Upper lobe of left lung (tissue), 6 donors: ENCODE measurements around the gene XRN2. TPM values are rescaled to one million over a fixed set of nuclear protein-coding genes. Genes with fewer than 3 reads are reported as not detected.

ENCODE experiments used
- ATAC-seq, 2 donors: fragments of 200-7000 bp; cut with Tn5 transposase; one replicate each; pipeline ENCODE4 v1.9.1; 2022; ENCODE audit warnings: mild to moderate bottlenecking in 2 of 2, moderate library complexity in 2 of 2; ENCODE audit not compliant: low FRiP score in 2 of 2
- DNase-seq, 2 donors: peaks; one replicate each; pipeline ENCODE4 v3.0.0-alpha.2; 2019 to 2020
- H3K27ac ChIP-seq, 4 donors: fragments of 200-600 bp; sonication (generic); one replicate each; pipeline ENCODE4 v1.5.1; 2016 to 2019
- H3K27me3 ChIP-seq, 4 donors: fragments of 200-600 bp; sonication (generic); one replicate each; pipeline ENCODE4 v1.5.1; 2017 to 2019
- H3K36me3 ChIP-seq, 4 donors: fragments of 200-600 bp; sonication (generic); one replicate each; pipeline ENCODE4 v1.5.1; 2016 to 2019
- H3K4me1 ChIP-seq, 4 donors: fragments of 200-600 bp; sonication (generic); one replicate each; pipeline ENCODE4 v1.5.1; 2018 to 2019
- H3K4me3 ChIP-seq, 4 donors: fragments of 200-600 bp; sonication (generic); one replicate each; pipeline ENCODE4 v1.5.1; 2017 to 2019; ENCODE audit warnings: mild to moderate bottlenecking in 2 of 4, moderate library complexity in 1 of 4
- H3K9me3 ChIP-seq, 4 donors: fragments of 200-600 bp; sonication (generic); one replicate each; pipeline ENCODE4 v1.5.1; 2018 to 2019
- EP300 ChIP-seq, 4 donors: sonication (generic); formaldehyde crosslinking; IDR thresholded peaks; one replicate each; pipeline ENCODE4 v1.5.1; 2017; ENCODE audit warnings: antibody characterized with exemption in 4 of 4, control low read depth in 2 of 4
- POLR2A ChIP-seq, 4 donors: fragments of 450-650 bp; IDR thresholded peaks; one replicate each; pipeline ENCODE4 v1.5.1; 2016 to 2017; ENCODE audit warnings: antibody characterized with exemption in 4 of 4, mild to moderate bottlenecking in 2 of 4
- POLR2AphosphoS5 ChIP-seq, 2 donors: sonication (generic); formaldehyde crosslinking; IDR thresholded peaks; one replicate each; pipeline ENCODE4 v1.5.1; 2017; ENCODE audit warnings: antibody characterized with exemption in 2 of 2
- WGBS, 2 donors: methylation state at CpG; one replicate each; pipeline ENCODE4 v1.1.5; 2017 to 2018; 5-methylcytosine and 5-hydroxymethylcytosine counted together
- total RNA-seq, 6 donors: library from RNA; depleted of rRNA in 4 of 6; stranded (reverse); fragments of >200 nt in 4 of 6; gene quantifications; one replicate each; pipeline versions ENCODE4 v1.1.0 to v1.2.1, GENCODE V29; 2016 to 2021
- TF ChIP-seq, protein P1 (sequence below), 6 experiments: fragments of 450-650 bp in 4 of 6; fragments of 200-600 bp in 2 of 6; sonication (generic) in 2 of 6; IDR thresholded peaks; one replicate each; pipeline ENCODE4 v1.5.1; 2016 to 2019; ENCODE audit warnings: antibody characterized with exemption in 6 of 6
- donor health status: DM: no; HTN: no; CAD: no; lungs with moderate emphysema.
- donor health status: DM: no; HTN: yes; CAD: no; lungs with severe emphysema.

The XRN2 gene
- total RNA-seq, 6 donors from 2014 or later, result 38.3 to 70.5 (median 55.0) TPM

- Histone ChIP-seq H3K4me1 (no peaks in the 10 kb centered on the region), H3K27ac (no peak overlapping the region), H3K9me3 (no peaks in the 10 kb centered on the region), H3K4me3 (no peak overlapping the region), H3K27me3 (no peaks in the 10 kb centered on the region), H3K36me3 (no peaks in the 10 kb centered on the region)
- WGBS, 2 donors, result 53 to 62% methylated on average over 7 of the region's 7 CpGs
- TF ChIP-seq EP300 (IDR thresholded peaks at IDR 0.05) (no peak), POLR2AphosphoS5 (IDR thresholded peaks at IDR 0.05) (no peak)
- TF ChIP-seq, protein P1, sequence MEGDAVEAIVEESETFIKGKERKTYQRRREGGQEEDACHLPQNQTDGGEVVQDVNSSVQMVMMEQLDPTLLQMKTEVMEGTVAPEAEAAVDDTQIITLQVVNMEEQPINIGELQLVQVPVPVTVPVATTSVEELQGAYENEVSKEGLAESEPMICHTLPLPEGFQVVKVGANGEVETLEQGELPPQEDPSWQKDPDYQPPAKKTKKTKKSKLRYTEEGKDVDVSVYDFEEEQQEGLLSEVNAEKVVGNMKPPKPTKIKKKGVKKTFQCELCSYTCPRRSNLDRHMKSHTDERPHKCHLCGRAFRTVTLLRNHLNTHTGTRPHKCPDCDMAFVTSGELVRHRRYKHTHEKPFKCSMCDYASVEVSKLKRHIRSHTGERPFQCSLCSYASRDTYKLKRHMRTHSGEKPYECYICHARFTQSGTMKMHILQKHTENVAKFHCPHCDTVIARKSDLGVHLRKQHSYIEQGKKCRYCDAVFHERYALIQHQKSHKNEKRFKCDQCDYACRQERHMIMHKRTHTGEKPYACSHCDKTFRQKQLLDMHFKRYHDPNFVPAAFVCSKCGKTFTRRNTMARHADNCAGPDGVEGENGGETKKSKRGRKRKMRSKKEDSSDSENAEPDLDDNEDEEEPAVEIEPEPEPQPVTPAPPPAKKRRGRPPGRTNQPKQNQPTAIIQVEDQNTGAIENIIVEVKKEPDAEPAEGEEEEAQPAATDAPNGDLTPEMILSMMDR (IDR thresholded peaks at IDR 0.05), result no peak
- DNase-seq (no peak), ATAC-seq (no peak)
Observed at GRCh38 chr20:21279706-21280521, 23.2 kb upstream of the XRN2 start.

- Histone ChIP-seq H3K36me3 (no peaks in the 10 kb centered on the region), H3K27me3 (no peaks in the 10 kb centered on the region), H3K27ac (no peak overlapping the region), H3K9me3 (no peaks in the 10 kb centered on the region), H3K4me3 (no peak overlapping the region), H3K4me1 (no peaks in the 10 kb centered on the region)
- DNase-seq (no peak), ATAC-seq (no peak)
- 53 to 63% methylated on average over 3 of the region's 3 CpGs for WGBS, 2 donors
- TF ChIP-seq POLR2AphosphoS5 (IDR thresholded peaks at IDR 0.05), result no peak
- TF ChIP-seq EP300 (IDR thresholded peaks at IDR 0.05), result no peak
Observed at GRCh38 chr20:21280522-21281016, 22.6 kb upstream of the XRN2 start.

DNA sequence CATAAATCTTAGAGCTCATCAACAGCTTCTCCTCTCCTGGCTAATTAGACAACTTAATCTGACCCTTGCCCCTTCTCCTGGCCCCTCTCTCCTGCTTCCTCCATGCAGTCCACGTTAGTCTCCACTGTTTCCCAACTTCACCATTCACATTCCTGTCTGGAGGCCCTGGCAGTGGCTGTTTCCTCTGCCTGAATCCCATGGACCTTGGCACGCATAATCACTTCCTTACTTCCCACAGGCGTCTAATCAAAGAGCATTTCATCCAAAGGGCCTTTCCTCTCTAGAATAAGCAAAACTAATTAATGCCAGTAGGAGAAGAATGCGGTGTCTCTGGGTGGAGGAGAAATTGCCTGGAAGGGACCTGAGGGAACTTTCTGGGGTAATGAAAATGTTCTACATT lies 16.4 kb upstream of the XRN2 start:
- WGBS, 2 donors, result 47 to 53% methylated on average over 4 of the region's 4 CpGs
- Histone ChIP-seq H3K4me1 (no peaks in the 10 kb centered on the region), H3K36me3 (no peaks in the 10 kb centered on the region), H3K27ac (no peak overlapping the region), H3K9me3 (no peaks in the 10 kb centered on the region), H3K27me3 (no peaks in the 10 kb centered on the region), H3K4me3 (no peak overlapping the region)
- DNase-seq, result no peak
- TF ChIP-seq EP300 (IDR thresholded peaks at IDR 0.05) (no peak), POLR2A (IDR thresholded peaks at IDR 0.05) (no peak), POLR2AphosphoS5 (IDR thresholded peaks at IDR 0.05) (no peak)
- TF ChIP-seq, protein P1 (IDR thresholded peaks at IDR 0.05), result no peak
- ATAC-seq, result no peak

DNA sequence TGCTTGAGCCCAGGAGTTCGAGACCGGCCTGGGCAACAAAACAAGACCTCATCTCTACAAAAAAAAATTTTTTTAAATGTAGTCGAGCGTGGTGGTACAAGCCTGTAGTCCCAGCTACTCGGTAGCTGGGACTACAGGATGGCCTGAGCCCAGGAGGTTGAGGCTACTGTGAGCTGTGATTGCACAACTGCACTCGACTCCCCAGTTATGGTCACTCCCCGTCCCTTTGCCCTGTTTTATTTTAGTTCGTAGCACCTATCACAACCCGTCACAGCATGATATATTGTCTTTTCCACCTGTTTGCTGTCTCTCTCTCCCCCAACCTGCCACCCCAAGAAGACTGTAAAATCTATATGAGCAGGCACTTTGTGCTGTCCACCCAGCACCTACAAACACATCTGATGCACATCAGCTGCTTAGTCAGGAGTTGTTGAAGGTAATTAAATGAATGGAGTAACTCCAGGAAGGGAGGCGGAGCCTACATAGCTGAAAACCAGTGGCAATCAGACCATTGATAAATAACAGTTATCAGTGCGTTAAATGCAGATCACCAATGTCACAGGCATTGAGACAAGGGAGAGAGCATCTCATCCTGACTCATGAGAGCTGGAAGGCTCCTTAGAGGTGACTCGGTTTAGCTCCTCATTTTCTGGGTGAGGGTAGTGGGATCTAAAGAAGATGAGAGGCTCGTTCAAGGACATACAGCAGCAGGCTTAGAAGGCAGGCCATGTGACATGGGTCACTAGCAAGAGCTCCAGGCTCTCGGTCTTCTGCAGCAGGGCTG lies 14.4 kb upstream of the XRN2 start:
- Histone ChIP-seq H3K27me3 (no peaks in the 10 kb centered on the region), H3K27ac (no peak overlapping the region), H3K9me3 (no peaks in the 10 kb centered on the region), H3K4me3 (no peak overlapping the region), H3K36me3 (no peaks in the 10 kb centered on the region), H3K4me1 (no peaks in the 10 kb centered on the region)
- TF ChIP-seq POLR2AphosphoS5 (IDR thresholded peaks at IDR 0.05), result no peak
- no peak for TF ChIP-seq EP300 (IDR thresholded peaks at IDR 0.05)
- no peak for TF ChIP-seq POLR2A (IDR thresholded peaks at IDR 0.05)
- TF ChIP-seq, protein P1 (IDR thresholded peaks at IDR 0.05), result no peak
- 75 to 76% methylated on average over 13 to 14 of the region's 14 CpGs for WGBS, 2 donors
- DNase-seq (no peak), ATAC-seq (no peak)

DNA sequence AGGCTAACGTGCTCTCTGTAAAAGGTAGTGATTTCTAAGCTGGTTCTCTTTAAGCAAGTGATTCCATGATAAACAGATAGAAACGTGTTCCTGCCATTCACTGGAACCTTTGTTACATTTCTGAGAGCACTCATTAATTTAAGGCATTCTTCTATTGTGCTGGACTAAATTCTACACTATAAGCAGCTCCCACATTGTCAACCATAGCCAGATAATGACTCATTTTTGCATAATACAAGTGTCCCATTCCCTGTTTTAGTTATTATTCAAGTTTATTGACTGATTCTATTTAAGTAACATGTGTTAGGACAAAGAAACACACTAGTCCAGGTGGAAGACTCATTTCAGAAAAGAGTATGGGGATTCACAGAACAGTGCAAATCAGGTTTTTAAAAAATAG lies 13.5 kb upstream of the XRN2 start:
- no peaks in the 10 kb centered on the region for H3K36me3 ChIP-seq
- no peak overlapping the region for H3K4me3 ChIP-seq
- no peaks in the 10 kb centered on the region for H3K27me3 ChIP-seq
- TF ChIP-seq EP300 (IDR thresholded peaks at IDR 0.05) (no peak), POLR2A (IDR thresholded peaks at IDR 0.05) (no peak), POLR2AphosphoS5 (IDR thresholded peaks at IDR 0.05) (no peak)
- TF ChIP-seq, protein P1 (IDR thresholded peaks at IDR 0.05), result no peak
- WGBS, 2 donors, result 15 to 25% methylated on average over 2 of the region's 2 CpGs
- DNase-seq (no peak), ATAC-seq (no peak)
- H3K27ac ChIP-seq, result no peak overlapping the region
- no peaks in the 10 kb centered on the region for H3K9me3 ChIP-seq
- no peaks in the 10 kb centered on the region for H3K4me1 ChIP-seq
